Measurements from ENCODE around the gene CMBL.
"Not testable (repeated sequence)": the region's sequence is repeated elsewhere in the genome, so short reads cannot be mapped to it uniquely, and the experiment has no call there.

Gene CMBL

GRCh38 chr5:10351199-10351905 is 43.6 kb upstream of the CMBL start:
- Histone ChIP-seq H3K4me2 (ENCODE audit: low read length) (no peak overlapping the region), H3K27me3 (ENCODE audit: low read depth, low read length) (no peaks in the 10 kb centered on the region), H3K4me1 (ENCODE audit: low read length) (peaks cover 15% of the 10 kb centered on the region), H4K20me1 (ENCODE audit: insufficient read depth, low read length) (peaks cover 11% of the 10 kb centered on the region), H3K9ac (ENCODE audit: low read length) (no peak overlapping the region), H3K27ac (ENCODE audit: low read length) (no peak overlapping the region), H3K9me3 (ENCODE audit: insufficient read depth, low read length) (no peaks in the 10 kb centered on the region), H3K79me2 (ENCODE audit: low read length) (peaks cover 31% of the 10 kb centered on the region), H3K4me3 (ENCODE audit: low read length) (no peak overlapping the region), H3K36me3 (replicated peaks; ENCODE audit: low read depth, low read length) (no peaks in the 10 kb centered on the region), H2AFZ (ENCODE audit: low read depth, low read length) (no peak overlapping the region)
- no peak for TF ChIP-seq EZH2phosphoT487 (IDR thresholded peaks at IDR 0.05; ENCODE audit: low read depth)

GRCh38 chr5:10348258-10348657 is 40.6 kb upstream of the CMBL start:
- H3K4me2 ChIP-seq (ENCODE audit: low read length): no peak overlapping the region
- H3K4me3 ChIP-seq (ENCODE audit: low read length): no peak overlapping the region
- H4K20me1 ChIP-seq (ENCODE audit: insufficient read depth, low read length): no peaks in the 10 kb centered on the region
- H3K79me2 ChIP-seq (ENCODE audit: low read length): peaks cover 5% of the 10 kb centered on the region
- no peaks in the 10 kb centered on the region for H3K9me3 ChIP-seq (ENCODE audit: insufficient read depth, low read length)
- no peaks in the 10 kb centered on the region for H3K27me3 ChIP-seq (ENCODE audit: low read depth, low read length)
- H3K9ac ChIP-seq (ENCODE audit: low read length): no peak overlapping the region
- no peak overlapping the region for H3K27ac ChIP-seq (ENCODE audit: low read length)
- H2AFZ ChIP-seq (ENCODE audit: low read depth, low read length): no peak overlapping the region
- TF ChIP-seq EZH2phosphoT487 (IDR thresholded peaks at IDR 0.05; ENCODE audit: low read depth) (no peak), CTCF (IDR thresholded peaks at IDR 0.05; ENCODE audit: low read depth, low read length) (no peak)
- no peaks in the 10 kb centered on the region for H3K36me3 ChIP-seq (replicated peaks; ENCODE audit: low read depth, low read length)
- H3K4me1 ChIP-seq (ENCODE audit: low read length): peaks cover 7% of the 10 kb centered on the region

- not testable (repeated sequence) for H3K79me2 ChIP-seq (ENCODE audit: low read length); H3K9ac ChIP-seq (ENCODE audit: low read length); H4K20me1 ChIP-seq (ENCODE audit: insufficient read depth, low read length); H3K36me3 ChIP-seq (replicated peaks; ENCODE audit: low read depth, low read length); H3K4me2 ChIP-seq (ENCODE audit: low read length); H3K27ac ChIP-seq (ENCODE audit: low read length); H3K4me3 ChIP-seq (ENCODE audit: low read length); H3K9me3 ChIP-seq (ENCODE audit: insufficient read depth, low read length); H3K4me1 ChIP-seq (ENCODE audit: low read length); H3K27me3 ChIP-seq (ENCODE audit: low read depth, low read length); H2AFZ ChIP-seq (ENCODE audit: low read depth, low read length)
Observed at GRCh38 chr5:10344461-10345106, 36.9 kb upstream of the CMBL start.

- Histone ChIP-seq H3K4me2 (ENCODE audit: low read length) (no peak overlapping the region), H3K9ac (ENCODE audit: low read length) (no peak overlapping the region), H3K27me3 (ENCODE audit: low read depth, low read length) (no peaks in the 10 kb centered on the region), H2AFZ (ENCODE audit: low read depth, low read length) (no peak overlapping the region), H3K27ac (ENCODE audit: low read length) (no peak overlapping the region), H3K9me3 (ENCODE audit: insufficient read depth, low read length) (no peaks in the 10 kb centered on the region), H3K4me1 (ENCODE audit: low read length) (no peaks in the 10 kb centered on the region), H3K4me3 (ENCODE audit: low read length) (no peak overlapping the region), H4K20me1 (ENCODE audit: insufficient read depth, low read length) (no peaks in the 10 kb centered on the region), H3K36me3 (replicated peaks; ENCODE audit: low read depth, low read length) (no peaks in the 10 kb centered on the region), H3K79me2 (ENCODE audit: low read length) (no peaks in the 10 kb centered on the region)
- no peak for TF ChIP-seq CTCF (IDR thresholded peaks at IDR 0.05; ENCODE audit: low read depth, low read length)
- TF ChIP-seq EZH2phosphoT487 (IDR thresholded peaks at IDR 0.05; ENCODE audit: low read depth): no peak
Observed at GRCh38 chr5:10343486-10343885, 35.8 kb upstream of the CMBL start.

- no peak overlapping the region for H3K4me3 ChIP-seq (ENCODE audit: low read length)
- H4K20me1 ChIP-seq (ENCODE audit: insufficient read depth, low read length): no peaks in the 10 kb centered on the region
- no peaks in the 10 kb centered on the region for H3K79me2 ChIP-seq (ENCODE audit: low read length)
- no peaks in the 10 kb centered on the region for H3K27me3 ChIP-seq (ENCODE audit: low read depth, low read length)
- no peak overlapping the region for H3K9ac ChIP-seq (ENCODE audit: low read length)
- H3K4me1 ChIP-seq (ENCODE audit: low read length): peaks cover under 1% of the 10 kb centered on the region
- TF ChIP-seq CTCF (IDR thresholded peaks at IDR 0.05; ENCODE audit: low read depth, low read length) (no peak), EZH2phosphoT487 (IDR thresholded peaks at IDR 0.05; ENCODE audit: low read depth) (no peak)
- no peak overlapping the region for H3K4me2 ChIP-seq (ENCODE audit: low read length)
- no peaks in the 10 kb centered on the region for H3K9me3 ChIP-seq (ENCODE audit: insufficient read depth, low read length)
- H3K27ac ChIP-seq (ENCODE audit: low read length): no peak overlapping the region
- H3K36me3 ChIP-seq (replicated peaks; ENCODE audit: low read depth, low read length): no peaks in the 10 kb centered on the region
- H2AFZ ChIP-seq (ENCODE audit: low read depth, low read length): no peak overlapping the region
Observed at GRCh38 chr5:10339958-10340357, 32.3 kb upstream of the CMBL start.

All from OCI-LY3 (cell line).